Measurements from ENCODE around the gene AREL1. TPM values are rescaled to one million over a fixed set of nuclear protein-coding genes. Genes with fewer than 3 reads are reported as not detected.

The AREL1 gene
- polyA plus RNA-seq, 1 donor = 17.4 TPM

DNA sequence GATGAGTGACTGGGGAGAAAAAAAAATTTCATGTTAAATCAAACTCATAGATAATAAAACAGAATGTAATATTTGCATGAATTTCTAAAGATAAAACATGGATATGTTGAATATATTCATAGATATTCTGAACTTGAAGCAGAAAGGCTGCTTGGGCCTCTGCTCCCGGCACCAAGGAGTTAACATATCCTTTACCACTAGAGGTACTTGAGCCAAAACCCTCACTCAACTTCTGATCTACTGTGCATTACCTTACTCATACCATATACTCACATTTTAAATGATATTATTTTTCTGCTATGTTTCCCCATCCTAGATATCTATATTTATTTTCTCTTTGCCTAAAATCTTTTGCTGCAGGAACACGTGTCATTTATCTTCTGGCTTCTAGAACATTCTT lies 14.9 kb downstream of the AREL1 start:
- DNase-seq (ENCODE audit: low read depth) = no peak

DNA sequence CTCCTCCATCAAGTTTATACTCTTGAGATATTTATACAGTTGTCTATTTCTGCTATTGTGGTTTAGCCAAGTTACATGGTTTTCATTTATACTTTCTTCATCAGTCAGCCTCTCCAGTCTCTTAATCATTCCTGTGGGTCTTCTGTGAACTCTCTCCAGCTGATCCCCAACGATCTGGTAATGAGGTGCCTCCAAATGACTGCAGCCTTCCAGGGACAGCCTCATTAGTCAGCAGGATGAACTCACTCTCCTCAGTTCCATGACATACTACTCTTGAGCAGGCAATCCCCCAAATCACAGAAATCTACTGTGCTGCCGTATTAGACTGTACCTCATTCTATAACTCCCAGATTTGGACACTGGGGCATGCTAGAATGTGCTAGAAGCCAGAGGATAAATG lies 15.3 kb downstream of the AREL1 start:
- no peak for DNase-seq (ENCODE audit: low read depth)

DNA sequence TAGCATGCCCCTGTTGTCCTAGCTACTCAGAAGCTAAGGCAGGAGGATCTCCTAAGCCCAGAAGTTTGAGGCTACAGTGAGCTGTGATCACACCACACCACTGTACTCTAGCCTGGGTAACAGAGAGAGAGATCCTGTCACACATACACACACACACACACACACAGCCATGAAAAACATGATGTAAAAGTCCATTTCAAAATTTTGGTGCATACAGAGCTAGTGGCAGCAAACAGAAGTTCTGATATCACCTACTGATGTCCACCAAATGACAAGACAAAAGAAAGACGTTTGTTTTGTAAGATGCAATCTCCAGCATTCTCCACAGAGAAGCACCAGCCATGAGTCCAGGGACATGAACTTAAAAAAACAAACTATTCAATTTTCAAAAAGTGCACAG lies 15.9 kb downstream of the AREL1 start:
- no peak for DNase-seq (ENCODE audit: low read depth)

DNA sequence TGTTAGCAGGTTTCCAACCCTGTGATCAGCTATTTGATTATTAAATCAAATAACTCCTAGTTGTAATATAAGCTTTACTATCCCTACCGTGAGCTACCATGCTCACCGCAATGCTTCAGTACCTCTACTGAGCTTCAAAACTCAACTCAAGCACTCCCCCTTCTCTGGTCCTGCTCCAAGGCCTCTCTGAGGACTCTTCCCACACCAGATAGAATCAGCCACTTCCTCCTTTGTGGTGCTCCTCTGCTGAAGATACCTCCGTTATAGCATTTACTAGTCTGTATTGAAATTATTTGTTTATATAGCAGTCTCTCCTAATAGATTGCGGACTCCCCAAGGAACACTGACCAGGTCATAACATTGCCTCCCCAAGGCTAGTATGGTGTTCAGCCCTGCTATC lies 17.5 kb downstream of the AREL1 start:
- no peak for DNase-seq (ENCODE audit: low read depth)

DNA sequence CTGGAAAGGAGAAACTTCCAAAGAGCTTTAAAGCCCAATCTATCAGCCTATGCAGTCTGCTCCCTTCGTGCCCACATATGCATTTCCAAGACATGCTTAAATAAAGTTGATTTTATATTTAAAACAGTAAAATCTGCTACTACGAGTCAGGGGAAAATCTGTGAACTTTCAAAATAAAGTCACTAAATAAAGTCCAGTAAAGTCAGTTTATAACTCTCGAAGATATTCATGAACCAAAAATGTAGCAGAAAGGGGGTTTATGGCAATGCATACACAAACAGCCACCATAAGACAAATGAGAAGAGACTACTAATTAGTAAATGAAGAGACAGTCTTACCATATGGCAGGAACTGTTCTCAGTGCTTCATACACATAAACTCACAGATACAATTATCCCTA lies 19.7 kb downstream of the AREL1 start:
- no peak for DNase-seq (ENCODE audit: low read depth)

DNA sequence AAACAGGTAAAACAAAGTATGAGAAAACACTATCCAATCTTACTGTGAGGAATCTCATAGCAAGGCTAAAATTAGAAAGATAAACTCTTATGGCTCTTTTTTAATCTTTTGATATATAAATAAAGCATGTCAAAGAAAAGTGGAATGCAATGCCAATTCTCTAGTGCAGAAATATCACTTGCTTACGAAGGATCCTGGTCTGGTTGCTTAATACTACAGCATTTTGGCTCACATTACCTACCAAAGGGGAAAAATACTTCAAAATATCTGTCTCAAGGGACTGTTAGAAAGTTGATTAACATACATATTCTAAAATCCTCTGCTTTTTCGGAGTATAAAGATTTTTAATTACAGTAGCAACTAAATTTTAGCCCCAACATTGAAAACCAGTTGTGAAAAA lies 21.4 kb downstream of the AREL1 start:
- DNase-seq (ENCODE audit: low read depth) = no peak

DNA sequence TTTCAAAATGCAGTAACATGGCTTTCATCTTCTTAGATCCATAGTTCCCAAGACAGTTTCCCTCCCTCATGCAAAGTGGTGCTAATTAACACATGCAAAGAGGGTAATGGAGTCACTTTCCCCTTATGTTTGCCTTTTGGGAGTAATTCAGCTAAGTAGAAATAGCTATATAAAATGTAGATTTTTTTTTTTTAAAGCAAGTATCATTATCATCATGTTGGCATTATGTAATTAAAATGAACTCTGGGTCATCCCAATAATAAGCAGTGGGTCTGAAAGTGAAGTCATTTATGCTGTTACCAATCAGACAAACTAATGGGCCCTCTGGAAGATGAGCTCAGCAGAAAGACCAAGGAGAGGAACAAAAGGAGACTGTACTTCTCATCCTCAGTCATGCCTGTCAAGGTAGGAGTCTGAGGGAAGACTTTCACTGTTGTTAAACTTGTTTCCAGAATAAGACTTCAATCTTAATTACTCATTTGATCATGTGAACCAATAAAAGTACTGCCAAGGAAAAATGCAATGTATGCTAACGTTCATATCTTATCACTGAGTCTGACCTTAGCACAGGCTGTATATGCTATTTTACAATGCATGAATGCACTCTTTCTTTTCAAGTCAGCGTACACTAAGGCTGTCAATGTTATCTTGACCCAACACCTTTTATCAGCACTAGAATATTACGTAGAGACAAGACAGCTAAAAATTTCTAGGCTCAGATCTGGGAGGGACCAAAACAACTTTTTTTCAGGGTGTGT lies 26.8 kb downstream of the AREL1 start:
- no peak for DNase-seq (ENCODE audit: low read depth)

DNA sequence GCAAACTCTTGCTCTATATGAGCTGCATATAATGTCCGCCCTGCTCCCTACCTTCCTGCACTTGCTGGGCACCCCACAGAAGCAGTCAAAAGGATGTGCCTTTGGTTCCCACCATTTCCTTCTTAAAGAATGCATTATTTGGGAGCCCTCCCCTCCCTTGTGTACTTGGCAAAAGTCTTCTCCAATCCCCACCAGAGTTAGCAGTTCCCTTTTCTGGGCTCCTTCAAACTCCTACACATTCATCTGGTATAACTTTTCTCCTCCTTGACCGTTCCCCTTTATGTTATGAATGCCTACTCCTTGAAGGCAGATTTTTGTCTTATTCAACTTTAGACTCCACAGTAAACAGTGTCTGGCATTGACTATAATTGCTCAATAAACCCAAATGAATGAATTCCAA lies 27.8 kb downstream of the AREL1 start:
- DNase-seq (ENCODE audit: low read depth) = no peak

DNA sequence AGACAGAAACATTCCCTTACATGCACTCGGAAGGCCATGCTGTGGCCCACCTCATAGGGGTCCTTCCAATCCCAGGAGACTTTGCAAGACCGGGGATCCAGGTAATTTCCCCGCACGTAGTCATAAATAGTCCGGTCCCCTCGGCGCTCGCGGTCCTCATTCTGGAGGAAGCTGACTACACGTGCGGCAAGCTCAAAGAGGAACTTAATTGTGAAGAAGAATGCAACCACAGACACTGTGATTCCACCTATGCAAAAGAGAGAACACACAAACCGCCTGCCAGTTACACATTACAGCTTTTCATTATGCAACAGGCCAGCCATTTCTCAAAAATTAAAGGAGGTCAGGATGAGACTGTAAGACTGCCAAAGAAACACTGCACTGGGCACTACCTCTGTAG lies 28.4 kb downstream of the AREL1 start:
- DNase-seq (ENCODE audit: low read depth) = no peak

DNA sequence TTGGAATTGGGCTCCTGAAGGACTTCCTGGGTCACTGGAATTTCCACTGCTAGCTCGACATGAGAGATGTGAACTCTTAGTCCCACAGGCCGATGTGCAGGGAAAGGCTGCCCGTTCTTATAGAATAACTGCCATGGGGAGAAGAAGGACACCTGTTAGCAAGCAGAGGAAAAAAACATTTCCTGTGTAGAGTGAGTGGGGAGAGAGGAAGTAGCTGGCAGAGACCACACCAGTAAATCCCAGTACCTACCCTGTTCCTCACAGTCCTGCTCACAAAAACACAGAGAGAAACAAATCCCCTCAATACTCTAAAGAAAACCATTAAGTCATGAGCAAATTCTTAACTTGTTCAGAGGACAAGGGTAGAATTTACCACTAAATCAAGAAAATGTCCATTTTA lies 29.5 kb downstream of the AREL1 start:
- no peak for DNase-seq (ENCODE audit: low read depth)

DNA sequence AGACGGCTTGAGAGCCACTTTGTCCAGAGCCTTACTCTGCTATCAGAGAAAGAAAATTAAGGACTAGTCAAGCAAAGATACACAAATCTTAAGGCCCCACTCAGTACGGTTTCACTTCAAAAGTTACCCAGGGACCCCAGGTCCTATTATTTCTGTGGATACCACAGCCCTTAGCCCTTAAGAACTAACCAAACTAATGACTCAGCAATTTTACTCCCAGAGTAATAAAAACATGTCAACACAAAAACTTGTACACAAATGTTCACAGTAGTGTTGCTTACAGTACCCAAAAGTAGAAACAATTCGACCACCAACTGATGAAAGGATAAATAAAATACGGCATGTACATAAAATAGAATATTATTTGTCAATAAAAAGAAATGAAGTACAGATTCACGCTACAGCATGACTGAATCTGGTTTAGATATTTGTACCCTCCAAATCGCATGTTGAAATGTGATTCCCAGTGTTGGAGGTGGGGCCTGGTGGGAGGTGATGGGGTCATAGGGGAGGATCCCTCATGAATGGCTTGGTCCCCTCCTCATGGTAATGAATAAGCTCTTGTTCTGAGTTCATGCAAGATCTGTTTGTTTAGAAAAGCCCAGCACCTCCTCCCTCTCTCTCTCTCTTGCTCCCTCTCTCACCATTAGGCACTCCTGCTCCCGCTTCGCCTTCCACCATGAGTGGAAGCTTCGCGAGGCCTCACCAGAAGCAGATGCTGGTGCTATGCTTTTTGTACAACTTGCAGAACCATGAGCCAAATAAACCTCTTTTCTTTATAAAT lies 30.5 kb downstream of the AREL1 start:
- no peak for DNase-seq (ENCODE audit: low read depth)

DNA sequence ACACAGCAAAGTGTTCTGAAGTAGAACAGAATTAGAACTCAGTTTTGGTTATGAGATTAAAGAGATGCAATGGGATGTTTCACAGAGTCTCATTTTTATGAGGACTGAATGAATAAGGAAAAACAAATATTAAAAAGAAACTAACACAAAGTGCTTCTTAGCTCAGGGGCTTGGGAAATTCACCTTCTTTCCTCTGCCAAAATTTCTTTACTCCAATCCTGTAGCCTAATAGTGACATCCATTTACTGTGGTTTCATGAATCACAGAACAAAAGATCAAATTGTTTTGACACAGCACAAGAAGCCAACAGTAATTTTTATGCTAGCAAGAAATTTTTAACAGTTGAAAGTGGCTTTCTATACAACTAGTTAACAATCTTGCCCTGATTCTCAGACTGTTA lies 37.7 kb downstream of the AREL1 start:
- DNase-seq (ENCODE audit: low read depth) = no peak

DNA sequence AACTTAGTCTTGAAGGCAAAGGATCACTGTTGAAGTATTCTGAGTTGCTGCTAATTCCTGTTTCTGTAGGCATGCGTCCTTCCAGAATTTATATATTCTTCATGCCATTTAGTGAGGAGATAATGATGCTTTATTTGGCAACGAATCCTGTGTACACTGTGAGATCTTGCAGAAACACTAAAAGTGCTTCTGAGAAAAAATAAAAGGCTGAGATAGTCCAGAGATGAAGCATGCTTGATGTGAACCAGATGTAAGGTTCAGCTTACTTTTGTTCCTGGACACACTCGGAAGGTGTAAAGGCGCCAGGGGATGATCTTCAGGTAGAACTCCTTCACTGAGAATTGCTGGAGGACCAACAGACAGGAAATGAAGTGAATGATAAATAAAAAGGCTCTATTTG lies 39.1 kb downstream of the AREL1 start:
- DNase-seq (ENCODE audit: low read depth) = no peak

DNA sequence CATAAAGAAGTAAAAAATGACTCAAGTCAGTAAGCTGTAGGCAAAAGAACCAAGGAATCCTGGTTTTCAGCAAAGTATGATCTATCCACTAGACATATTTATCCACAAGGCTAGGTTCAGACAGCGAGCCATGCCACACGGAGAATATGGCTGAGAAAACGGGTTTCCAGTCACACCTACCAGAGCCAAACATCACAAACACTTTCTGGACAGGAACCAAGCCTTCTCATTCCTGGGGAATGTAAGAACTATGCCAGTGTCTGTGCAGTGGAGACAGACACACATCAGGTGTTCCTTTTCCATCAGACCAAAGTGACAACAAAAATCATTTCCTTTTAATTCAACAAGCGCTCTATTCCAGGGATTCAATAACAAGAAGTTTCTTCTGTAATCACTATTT lies 41.1 kb downstream of the AREL1 start:
- DNase-seq (ENCODE audit: low read depth) = no peak

DNA sequence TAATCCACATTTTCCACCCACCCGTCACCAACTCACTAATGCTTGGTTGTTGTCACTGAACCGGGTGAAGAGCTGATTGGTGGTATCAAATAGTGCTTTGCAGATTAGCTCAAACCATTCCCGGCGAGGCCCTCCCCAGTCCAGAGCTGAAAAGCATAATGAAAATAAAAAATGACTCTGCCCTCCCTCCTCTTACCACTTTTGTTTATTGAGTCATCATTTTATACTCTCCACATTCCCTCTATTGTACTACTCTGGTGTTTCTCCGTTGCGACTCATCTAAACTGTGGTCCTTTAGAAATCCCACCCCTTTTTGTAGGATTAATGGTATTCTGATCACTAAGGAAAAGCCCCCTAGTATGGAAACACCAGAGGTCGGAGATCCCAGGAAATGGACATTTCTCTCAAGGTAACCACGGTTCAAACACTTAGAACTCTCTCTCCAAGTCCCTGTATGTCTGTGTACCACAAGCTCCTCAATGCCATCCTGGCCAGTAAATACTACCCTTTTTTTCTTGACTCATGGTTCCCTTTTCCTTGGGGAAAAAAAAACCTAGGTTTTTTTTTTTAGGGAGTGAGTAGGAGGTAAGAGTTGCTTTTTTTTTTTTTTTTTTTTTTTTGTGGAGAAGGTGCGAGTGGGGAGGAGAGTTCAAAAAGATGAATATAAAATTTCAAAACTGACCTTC lies 42.0 kb downstream of the AREL1 start:
- DNase-seq (ENCODE audit: low read depth) = no peak

DNA sequence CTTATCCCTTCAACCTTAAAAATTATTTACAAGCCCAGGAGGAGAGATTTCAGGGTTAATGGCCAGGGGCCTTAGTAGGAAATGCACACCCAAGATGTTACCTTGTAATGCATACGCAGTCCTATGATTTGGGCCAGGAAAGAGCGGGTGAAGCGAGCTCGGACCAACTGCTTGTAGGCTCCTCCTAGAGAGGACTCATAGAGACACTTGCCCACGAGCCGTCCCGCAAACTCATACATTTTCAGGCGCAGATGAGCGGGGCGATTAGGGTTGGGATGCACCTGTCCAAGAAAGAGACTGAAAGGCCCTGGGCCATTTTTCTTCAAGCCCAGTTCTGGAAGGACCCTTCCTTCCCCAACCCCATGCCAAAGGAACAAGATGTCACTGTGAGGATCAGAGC lies 43.0 kb downstream of the AREL1 start:
- no peak for DNase-seq (ENCODE audit: low read depth)

DNA sequence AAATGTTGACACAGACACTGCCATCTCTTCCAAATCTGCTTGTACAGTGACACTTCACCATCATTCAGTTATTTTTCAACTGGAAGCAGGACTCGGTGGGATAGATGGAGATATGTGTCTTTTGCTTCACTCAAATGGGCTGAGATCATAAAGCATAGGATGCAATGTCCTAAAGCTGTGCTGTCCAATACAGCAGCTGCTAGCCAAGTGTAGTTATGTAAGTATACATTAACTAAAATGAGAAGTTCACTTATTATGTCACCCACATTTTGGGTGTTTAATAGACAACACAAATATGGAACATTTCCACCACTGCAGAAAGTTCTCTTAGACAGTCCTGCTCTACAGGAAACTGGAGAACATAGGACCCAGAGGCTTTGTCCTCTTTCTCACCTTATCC lies 43.6 kb downstream of the AREL1 start:
- no peak for DNase-seq (ENCODE audit: low read depth)

DNA sequence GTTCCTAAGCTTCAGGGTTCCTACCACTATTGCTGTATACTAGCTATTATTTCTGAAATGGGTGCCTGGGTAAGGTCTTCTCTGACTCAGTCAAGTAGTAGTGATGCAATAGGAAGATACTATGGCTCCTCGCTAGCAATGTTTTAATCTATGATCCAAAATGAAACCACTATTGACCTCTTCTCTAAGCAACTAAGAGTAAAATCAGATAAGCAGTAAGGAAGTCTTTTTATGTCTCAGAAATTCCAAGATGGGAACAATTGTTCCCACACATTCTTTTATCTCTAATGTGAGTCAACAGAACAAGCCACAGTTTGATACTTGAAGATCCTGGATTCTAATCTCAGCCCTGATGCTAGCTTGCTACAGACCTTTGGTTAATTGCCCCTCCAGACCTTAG lies 45.1 kb downstream of the AREL1 start:
- DNase-seq (ENCODE audit: low read depth) = no peak

DNA sequence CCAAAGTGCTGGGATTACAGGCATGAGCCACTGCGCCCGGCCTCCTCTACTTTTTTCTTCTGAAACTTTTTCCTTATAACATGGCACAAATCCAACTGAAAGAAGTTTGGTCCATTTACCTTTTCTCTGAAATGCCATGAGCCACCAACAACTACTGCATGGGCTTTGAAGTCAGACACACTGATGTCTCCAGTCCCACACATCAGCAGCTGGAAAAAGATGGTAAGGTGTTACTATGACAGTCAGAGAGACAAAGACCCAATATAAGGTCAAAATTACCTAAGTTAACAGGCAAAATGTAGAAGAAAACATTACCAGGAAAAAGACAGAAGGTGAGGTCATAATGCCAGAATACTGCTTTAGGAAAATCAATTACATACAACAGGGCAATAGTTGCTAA lies 48.2 kb downstream of the AREL1 start:
- DNase-seq (ENCODE audit: low read depth) = no peak

DNA sequence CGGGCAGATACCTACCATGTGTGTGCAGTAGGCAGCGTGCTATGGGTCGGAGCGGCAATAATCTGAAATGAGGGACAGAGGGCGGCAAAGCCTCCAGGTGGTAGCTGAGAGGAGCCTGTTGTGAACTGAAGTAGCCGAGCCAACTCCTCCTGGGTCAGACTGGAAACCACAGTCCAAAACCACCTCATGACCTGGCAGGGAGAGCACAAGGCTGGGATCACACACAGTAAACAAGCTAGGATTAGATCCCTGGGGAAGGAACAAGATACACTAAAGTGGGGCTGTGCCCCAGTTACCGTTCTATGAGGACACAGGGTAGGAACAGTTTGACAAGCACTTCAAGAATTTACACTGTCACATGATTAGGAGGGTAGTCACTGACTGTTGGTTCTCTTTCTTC lies 49.0 kb downstream of the AREL1 start:
- no peak for DNase-seq (ENCODE audit: low read depth)

DNA sequence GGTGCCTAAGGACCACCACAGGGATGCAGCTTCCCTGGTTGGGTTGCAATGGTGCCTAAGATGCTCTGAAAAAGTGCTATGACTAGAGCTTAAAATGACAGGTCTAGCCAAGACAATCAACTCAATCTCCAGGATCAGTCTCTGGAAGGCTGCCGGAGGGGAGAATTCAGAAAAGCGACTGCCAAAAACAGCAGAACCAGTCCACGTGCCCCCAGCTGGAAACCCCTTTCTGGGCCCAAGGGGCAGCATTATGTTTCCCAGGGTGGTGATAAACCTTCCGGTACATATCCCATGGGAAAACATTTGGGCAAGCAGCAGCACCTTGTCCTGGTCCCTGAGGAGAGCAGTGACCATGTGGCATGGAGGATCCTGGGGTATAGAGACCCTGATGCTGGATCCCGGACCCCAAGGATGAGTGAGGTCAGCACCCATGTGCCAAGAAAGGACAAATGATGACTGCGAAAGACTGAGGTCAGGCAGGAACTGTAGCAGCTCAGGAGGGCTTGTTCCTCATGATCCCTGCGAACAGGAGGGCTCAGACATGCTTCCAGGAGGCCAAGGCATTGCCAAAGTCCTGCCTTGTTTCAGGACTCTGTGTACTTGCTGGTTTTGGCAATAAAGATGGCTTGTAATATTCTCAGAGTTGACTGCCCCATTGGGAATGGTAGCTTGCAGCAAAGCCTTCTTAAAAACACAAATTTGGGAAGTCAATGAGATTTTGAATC lies 51.0 kb downstream of the AREL1 start:
- DNase-seq (ENCODE audit: low read depth) = no peak

DNA sequence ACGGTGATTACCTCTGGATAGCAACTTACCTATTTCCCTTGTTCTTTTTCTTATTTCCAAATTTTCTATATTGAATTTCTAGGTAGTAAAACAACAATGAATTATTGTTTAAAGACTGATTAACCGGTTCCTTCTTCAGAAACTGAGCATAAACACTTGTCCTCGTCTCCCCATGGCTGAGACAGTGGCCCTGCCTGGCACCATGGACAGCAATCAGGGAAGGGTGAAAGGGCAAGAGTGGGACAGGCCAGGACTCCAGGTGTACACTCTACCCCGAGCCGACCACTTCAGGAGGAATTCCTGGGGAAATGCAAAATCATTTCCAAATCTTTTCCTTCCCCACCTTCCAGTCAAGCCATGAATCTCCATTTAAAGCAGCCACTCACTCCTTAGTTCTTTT lies 52.0 kb downstream of the AREL1 start:
- DNase-seq (ENCODE audit: low read depth) = no peak

All from forelimb muscle (tissue), 1 donor.